AG04450 (cell line): ENCODE data around the gene SIGLEC14. TPM values are rescaled to one million over a fixed set of nuclear protein-coding genes. Genes with fewer than 3 reads are reported as not detected.

Experiments
- CTCF ChIA-PET: fragments of 300-600, 350-600 bp; formaldehyde crosslinking; extraction: SDS; loops from one replicate; lab custom pipeline; 2022; ENCODE audit warnings: antibody characterized with exemption, inconsistent platforms; lab: Charles Lee
- POLR2A ChIA-PET: fragments of 350-600 bp; formaldehyde crosslinking; extraction: SDS; loops from one replicate; lab custom pipeline; 2021; ENCODE audit warnings: antibody characterized with exemption, inconsistent platforms; lab: Yijun Ruan, JAX
- DNase-seq: peaks from one replicate; pipeline ENCODE4 v3.0.0-alpha.2; 2011; ENCODE audit warnings: low read depth, low spot score
- H3K27ac ChIP-seq: one replicate; pipeline ENCODE4 v1.5.1; 2012; ENCODE audit warnings: low read depth, low read length, control low read depth
- H3K27me3 ChIP-seq: one replicate; pipeline ENCODE4 v1.6.0; 2012; ENCODE audit warnings: low read length; ENCODE audit not compliant: control insufficient read depth, insufficient read depth
- H3K4me3 ChIP-seq: 2 replicates; pipeline ENCODE4 v1.5.1; 2011; ENCODE audit warnings: mild to moderate bottlenecking, low read depth, low read length, control low read depth
- H3K9me3 ChIP-seq: 2 replicates; pipeline ENCODE4 v1.5.1; 2012; ENCODE audit warnings: low read length; ENCODE audit not compliant: control insufficient read depth, insufficient read depth
- polyA plus RNA-seq: library from polyadenylated mRNA; depleted of rRNA; stranded (reverse); fragments of >200 nt; gene quantifications from 2 replicates; pipeline ENCODE4 v1.2.3, GENCODE V29; 2011
- TF ChIP-seq, protein P1 (sequence below): IDR thresholded peaks from 2 replicates; pipeline ENCODE4 v1.5.1; 2011; ENCODE audit warnings: low read depth, low read length, control low read depth, inconsistent platforms

Gene SIGLEC14
- polyA plus RNA-seq, 1 experiment, result not detected

DNA sequence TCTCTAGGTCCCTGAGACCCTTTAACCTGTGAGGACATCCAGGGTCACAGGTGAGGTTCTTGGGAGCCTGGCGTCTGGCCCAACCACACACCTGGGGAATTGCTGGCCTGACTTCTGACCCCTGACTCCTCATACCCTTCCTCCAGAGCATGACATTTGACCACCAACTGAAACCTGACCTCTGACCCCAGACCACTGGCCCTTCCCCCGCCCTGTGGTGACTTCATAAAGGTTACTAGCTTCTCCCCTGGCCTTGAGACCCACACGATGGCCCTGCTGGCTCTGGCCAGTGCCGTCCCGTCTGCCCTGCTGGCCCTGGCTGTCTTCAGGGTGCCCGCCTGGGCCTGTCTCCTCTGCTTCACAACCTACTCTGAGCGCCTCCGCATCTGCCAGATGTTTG lies 46.6 kb upstream of the SIGLEC14 start, which contains the start of gene SPACA6:
SPACA6 (plus strand) TSS at position 71 of the 400 bp plus-strand sequence; CDS start at position 268, 197 bp downstream.
- TF ChIP-seq, protein P1, sequence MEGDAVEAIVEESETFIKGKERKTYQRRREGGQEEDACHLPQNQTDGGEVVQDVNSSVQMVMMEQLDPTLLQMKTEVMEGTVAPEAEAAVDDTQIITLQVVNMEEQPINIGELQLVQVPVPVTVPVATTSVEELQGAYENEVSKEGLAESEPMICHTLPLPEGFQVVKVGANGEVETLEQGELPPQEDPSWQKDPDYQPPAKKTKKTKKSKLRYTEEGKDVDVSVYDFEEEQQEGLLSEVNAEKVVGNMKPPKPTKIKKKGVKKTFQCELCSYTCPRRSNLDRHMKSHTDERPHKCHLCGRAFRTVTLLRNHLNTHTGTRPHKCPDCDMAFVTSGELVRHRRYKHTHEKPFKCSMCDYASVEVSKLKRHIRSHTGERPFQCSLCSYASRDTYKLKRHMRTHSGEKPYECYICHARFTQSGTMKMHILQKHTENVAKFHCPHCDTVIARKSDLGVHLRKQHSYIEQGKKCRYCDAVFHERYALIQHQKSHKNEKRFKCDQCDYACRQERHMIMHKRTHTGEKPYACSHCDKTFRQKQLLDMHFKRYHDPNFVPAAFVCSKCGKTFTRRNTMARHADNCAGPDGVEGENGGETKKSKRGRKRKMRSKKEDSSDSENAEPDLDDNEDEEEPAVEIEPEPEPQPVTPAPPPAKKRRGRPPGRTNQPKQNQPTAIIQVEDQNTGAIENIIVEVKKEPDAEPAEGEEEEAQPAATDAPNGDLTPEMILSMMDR, result no peak
- H3K27ac ChIP-seq, result no peak within 1 kb of the TSS
- H3K4me3 ChIP-seq, result peak within 1 kb of the TSS; percentile 96
- no peaks in the 10 kb centered on the region for H3K27me3 ChIP-seq
- POLR2A ChIA-PET, result interaction anchor here (0.5 kb wide), 1 partner anchor 16 kb away, joined by 7 read pairs; no protein-coding TSS in a partner anchor
- DNase-seq, result no peak
- CTCF ChIA-PET, result no interaction called here
- H3K9me3 ChIP-seq, result no peaks in the 10 kb centered on the region

GRCh38 chr19:51692468-51692867 lies 45.8 kb upstream of the SIGLEC14 start:
- DNase-seq, result no peak
- TF ChIP-seq, protein P1, result no peak
- POLR2A ChIA-PET, result interaction anchor here (0.5 kb wide), 1 partner anchor 17 kb away, joined by 7 read pairs; no protein-coding TSS in a partner anchor

GRCh38 chr19:51691584-51692428 lies 45.2 kb upstream of the SIGLEC14 start:
- POLR2A ChIA-PET, result interaction anchor here (0.6 kb wide), 1 partner anchor 43 kb away, joined by 3 read pairs; no protein-coding TSS in a partner anchor
- peak overlapping the region; percentile 3 for H3K27ac ChIP-seq
- peak overlapping the region; percentile 96 for H3K4me3 ChIP-seq
- no peaks in the 10 kb centered on the region for H3K9me3 ChIP-seq
- no peak for DNase-seq
- H3K27me3 ChIP-seq, result no peaks in the 10 kb centered on the region
- TF ChIP-seq, protein P1, result no peak
- CTCF ChIA-PET, result no interaction called here

More at GRCh38 chr19:51692468-51692867, 45.8 kb upstream of the SIGLEC14 start:
- H3K27me3 ChIP-seq, result no peaks in the 10 kb centered on the region
- peak overlapping the region; percentile 96 for H3K4me3 ChIP-seq
- no peaks in the 10 kb centered on the region for H3K9me3 ChIP-seq
- H3K27ac ChIP-seq, result no peak overlapping the region
- CTCF ChIA-PET, result no interaction called here

- H3K27me3 ChIP-seq, result no peaks in the 10 kb centered on the region
- peak overlapping the region; percentile 3 for H3K27ac ChIP-seq
- peak overlapping the region; percentile 96 for H3K4me3 ChIP-seq
- H3K9me3 ChIP-seq, result no peaks in the 10 kb centered on the region
- ChIA-PET CTCF (interaction anchor here (0.8 kb wide), 1 partner anchor 34 kb away, joined by 3 read pairs; no protein-coding TSS in a partner anchor), POLR2A (interaction anchor here (3.8 kb wide), 1 partner anchor 11 kb away, joined by 36 read pairs; no protein-coding TSS in a partner anchor)
- no peak for DNase-seq
- TF ChIP-seq, protein P1, result no peak
These were observed 44.5 kb upstream of the SIGLEC14 start for GRCh38 chr19:51691074-51691583.
